Renal cortical epithelial cell (primary cell): ENCODE data around the gene HECW1. TPM values are rescaled to one million over a fixed set of nuclear protein-coding genes. Genes with fewer than 3 reads are reported as not detected.

Experiments
- DNase-seq: peaks from one replicate; pipeline ENCODE4 v3.0.0-alpha.2; 2011; ENCODE audit warnings: low read depth
- total RNA-seq: library from RNA; depleted of rRNA; stranded (reverse); fragments of >200 nt; gene quantifications from 2 replicates; pipeline ENCODE4 v1.2.3, GENCODE V29; 2014

Gene HECW1
- total RNA-seq, 1 donor from 2014 or later = 3.1 TPM

DNA sequence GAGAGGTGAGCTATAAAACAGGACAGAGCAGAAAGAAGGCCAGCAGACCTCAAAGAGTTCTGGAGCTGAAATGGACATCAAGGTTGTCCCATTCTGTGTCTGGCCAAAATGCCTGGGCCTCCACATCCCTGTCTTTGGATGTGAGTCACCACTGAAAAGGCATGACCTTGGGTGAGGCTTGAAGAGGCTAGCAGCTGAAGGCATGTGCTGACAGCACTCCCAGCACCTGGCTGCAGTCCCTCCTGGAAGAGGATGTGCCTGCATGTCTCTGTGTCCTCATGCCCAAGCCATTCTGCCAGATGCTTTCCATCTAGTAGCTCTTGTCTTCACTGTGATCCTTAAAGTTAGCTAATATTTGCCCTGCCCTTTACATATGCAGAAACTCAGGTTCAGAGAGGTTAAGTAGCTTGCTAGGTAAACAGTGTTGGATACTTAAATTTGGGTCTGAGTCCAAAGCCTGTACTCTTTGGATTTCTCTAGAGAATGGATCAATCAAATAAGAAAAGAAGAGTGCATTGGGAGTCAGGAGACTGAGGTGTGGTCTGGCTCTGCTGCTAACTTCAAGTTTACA, 35.8 kb downstream of the HECW1 start:
- DNase-seq = no peak

DNA sequence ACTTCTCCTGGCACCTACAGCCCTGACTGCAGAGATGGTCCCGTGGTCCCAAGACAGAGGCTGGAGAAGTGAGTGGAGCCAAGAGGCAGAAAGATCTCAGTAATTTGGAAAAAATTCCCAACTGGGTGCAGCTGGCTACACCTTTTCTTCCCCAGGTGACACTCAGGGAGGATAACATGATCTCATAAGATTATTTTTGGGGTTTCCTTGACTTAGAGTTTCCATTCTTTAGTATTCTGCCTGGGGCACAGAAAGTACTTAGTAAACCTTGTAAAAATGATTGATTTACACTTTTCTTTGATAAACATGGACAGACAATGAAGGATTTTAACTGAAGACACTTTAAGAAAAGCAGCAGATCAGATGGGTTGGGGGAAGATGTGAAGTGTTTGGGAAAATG, 38.6 kb downstream of the HECW1 start:
- no peak for DNase-seq

DNA sequence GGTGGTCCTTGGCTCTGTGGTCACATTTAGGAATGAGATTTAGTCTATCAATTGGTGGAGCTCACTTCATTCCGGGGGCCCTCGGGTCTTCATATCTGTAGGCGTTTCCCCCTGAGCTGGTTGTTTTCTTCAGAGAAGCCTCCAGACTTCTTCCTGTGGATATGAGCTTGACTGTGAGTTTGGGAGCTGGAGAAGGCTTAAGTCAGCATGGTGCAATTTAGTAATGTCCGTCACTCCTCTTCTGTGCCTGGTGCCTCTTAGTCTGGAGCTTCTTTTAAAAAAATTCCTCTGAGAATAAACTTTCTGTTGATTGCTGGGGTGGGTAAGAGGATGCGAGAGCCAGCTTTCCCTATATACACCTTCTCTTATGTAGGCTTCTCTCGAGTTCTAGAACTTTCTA, 40.2 kb downstream of the HECW1 start:
- no peak for DNase-seq

DNA sequence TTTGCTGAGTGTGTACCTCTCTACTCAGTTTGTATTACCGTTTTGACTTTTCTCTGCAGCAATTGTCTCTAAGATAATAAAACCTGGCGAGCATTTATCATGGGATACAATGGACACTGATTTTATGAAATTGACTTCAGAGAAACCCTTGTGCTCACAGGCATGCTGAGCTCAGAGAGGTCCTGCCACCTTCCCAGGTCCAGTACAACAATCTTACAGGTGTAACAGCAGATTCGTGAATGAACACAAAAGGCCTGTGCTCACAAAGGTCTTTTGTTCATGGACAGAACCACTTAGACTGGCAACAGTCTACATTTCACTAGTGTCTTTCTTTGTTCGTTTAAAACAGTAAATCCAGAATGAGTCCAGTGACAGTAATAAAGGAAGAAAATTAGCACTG, 43.2 kb downstream of the HECW1 start:
- DNase-seq = no peak

DNA sequence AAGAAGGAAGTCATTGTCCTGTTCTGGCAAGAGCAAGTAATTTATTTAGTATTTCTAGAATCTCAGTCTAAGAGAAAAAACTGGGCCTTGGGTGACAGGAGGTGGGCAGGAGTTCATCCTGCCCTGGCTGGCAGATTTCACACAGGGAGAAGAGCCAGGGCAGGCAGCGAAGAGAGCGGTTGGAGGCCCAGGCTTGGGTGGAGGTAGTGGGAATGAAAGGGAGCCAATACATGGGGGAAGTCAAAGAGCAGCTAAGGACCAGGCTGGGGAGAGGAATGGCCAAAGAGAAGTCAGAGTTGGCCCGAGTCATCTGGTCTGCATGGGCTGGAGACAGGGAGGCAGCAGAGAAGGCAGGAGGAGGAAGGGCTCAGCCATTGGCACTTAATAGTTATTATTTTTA, 51.4 kb downstream of the HECW1 start:
- DNase-seq = no peak

DNA sequence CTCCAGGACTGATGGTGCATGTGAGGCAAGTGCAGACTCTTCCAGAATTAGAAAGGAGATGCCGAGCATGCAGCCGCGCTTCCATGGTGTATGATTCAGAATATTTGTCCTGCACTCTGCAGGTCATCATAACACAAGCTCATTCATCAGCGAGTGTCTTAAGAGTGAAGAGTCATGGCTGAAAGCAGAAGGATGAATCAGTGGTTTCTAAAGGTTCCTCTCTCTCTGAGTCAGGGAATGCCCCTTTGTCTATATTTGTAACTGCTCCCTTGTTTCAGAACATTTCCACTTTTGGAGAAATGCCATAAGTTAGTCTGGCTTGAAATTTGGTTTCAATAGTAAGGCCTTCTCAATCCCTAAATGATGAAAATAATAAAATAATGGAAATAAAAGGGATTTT, 52.3 kb downstream of the HECW1 start:
- DNase-seq = peak; percentile 90

DNA sequence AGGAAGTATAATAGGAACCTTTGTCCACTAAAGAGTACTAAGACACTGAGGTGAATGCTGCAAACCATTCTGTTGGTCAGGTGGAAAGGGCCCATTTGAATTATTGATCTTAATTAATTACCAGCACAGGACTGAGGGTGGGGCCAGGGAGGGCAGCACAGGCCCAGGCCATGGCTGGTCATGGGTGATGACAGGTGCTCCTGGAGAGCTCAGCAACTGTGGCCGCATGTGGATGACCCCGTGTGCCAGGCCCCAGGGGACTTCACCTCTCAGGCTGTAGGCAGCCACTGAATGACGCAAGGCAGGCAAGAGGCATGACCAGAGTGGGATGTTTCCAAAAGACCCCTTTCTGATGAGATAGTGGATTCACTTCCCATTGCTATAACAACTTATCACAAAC, 54.2 kb downstream of the HECW1 start:
- DNase-seq = no peak

DNA sequence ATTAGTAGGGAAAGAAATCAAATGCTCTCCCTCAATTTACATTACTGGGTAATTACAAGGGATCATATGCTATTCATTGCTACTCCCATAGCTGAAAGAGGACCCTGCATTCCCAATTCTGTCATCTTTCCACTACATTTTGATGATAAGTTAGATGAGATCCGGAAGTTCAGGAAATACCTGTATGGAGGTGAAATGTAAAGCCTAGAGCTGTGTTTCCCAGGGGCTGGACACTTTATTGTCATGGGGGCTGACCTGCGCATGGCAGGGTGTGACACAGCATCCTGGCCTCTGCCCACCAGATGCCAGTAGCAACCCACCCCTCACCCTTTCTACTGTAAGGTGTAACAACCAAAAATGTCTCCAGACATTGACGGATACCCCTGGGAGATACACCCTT, 56.6 kb downstream of the HECW1 start:
- DNase-seq = no peak

DNA sequence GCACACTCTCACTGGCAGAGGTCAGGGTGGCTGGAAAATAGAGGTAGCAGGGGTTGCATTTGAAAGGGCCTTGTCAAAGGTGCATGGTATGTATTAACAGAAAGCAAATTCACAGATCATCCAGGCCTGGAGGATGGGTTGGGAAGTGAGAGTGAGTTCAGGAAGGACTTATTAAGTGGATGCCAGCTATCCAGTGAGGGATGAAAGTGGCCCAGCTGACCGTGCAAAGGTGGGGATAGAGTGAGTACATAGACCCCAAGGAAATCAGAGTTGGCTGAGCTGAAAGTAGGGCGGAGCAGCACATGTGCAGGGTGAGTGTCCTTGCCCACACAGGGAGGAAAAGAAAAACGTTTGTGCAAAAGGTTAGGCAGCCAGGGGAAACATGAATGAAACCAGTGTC, 58.1 kb downstream of the HECW1 start:
- DNase-seq = peak; percentile 32

DNA sequence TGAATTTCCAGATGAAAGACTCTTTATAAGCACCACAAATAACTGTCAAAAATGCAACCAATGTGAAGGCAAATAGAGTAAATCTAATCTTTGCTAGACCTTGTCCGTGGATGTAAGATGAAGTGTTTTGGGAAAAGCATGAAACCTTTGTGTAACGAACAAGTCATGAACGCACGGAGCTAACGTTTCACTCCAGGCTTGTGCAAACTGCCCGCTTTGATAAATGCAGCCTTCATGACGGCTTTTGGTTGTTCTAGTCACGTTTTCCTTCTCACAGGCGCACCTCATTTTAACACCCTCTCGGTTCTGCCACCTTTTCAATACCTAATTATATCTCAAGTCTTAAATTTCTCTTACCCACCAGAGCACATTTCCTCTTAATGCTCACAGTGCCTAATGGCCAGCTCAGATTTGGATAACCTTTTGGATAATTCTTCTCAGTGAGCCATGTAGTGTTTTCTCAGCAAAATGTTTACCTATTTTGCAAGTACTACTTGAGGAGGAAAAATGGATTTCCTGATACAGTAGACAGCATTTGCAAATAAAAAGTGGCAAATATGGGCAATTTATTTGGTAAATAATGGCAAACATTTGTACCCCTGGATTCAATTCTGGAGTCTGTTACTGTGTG, 63.2 kb downstream of the HECW1 start:
- DNase-seq = no peak

DNA sequence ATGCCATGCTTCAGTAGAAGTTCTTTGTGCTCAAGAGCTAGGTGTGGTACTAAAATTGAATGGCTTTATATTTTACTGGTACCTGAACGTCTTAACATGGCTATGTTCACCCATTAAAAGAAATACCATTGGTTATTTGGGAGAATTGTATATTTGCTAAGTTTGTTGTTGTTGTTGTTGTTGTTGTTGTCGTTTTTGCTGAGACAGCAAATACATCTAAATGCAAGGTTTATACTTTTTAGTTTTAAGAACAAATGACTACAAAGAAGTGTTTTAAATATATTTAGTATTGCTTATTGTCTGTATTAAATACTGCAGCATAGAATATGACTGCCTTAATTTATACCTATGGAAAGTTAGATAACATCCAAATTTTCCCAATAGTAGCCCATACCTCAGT, 66.9 kb downstream of the HECW1 start:
- no peak for DNase-seq

DNA sequence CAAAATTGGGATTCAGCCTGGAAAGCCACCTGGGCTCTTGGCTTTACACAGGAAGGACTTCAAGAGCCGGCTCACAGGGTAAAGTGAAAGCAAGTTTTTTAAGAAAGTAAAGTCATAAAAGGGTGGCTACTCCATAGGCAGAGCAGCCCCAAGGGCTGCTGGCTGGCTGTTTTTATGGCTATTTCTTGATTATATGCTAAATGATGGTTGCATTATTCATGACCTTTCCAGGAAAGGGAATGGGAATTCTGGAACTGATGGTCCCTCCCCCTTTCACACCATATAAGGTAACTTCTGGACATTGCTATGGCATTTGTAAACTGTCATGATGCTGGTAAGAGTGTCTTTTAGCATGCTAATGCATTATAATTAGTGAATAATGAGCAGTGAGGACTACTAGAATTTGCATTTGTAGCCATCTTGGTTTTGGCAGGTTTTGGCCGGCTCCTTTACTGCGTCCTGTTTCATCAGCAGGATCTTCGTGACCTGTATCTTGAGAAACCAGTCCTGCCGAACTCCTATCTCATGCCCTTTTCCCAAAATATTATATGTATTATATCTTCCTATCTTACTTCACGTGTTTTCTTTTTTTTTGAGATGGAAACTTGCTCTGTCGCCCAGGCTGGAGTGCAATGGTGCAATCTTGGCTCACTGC, 80.5 kb downstream of the HECW1 start:
- DNase-seq = peak; percentile 13

DNA sequence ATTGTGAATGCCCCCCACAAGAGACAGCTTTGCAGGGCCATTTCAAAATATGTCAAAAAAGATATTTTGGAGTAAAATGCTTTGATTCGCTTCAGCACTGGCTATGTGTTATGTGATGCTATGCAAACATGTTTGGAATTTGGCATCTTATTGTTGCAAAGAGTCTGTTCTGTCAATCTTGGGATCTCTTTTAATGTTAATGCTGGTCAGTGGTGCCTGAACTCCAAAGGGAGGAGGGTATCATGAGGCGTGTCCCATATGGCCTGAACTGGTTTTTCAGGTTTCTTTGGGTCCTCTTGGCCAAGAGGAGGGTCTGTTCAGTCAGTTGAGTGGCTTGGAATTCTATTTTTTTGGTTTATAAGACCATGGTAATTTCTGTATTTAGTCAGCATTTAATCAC, 81.4 kb downstream of the HECW1 start:
- no peak for DNase-seq

DNA sequence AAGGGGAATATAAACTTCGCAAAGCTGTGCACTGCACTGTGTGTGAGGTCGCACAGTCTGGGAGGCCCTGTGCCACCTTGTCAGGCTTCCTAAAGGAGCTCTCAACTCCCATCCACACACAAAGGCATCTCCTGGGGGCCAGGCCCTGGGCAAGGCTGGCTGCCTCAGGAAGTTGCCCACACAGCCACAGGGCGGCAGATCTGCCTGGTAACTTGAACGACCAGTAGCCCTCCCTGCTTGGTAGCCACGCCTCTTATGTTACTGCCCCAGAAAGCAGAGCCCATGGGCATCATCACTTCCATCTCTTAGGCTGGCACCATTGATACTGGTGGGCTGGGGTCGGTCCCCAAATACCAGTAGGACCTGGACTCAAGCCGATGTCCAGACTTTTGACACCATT, 82.8 kb downstream of the HECW1 start:
- DNase-seq = no peak

DNA sequence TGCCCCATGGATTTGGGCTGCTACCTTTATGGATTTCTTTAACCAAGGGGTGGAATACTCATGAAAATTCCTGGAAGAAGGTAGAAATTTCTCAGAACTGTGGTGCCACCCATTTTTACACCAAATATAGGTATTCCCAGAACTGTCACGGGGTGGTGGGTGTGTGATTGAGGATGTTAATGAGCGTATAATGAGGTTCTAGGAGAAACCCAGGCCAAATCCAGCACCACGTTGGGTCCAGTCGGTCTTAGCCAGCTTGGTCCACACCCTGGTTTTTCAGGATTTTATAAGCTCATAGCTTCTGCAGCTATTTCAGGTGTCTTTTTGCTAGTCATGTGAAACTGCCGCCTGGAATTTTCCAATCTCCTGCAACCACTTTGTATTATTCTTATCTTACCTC, 83.3 kb downstream of the HECW1 start:
- no peak for DNase-seq

DNA sequence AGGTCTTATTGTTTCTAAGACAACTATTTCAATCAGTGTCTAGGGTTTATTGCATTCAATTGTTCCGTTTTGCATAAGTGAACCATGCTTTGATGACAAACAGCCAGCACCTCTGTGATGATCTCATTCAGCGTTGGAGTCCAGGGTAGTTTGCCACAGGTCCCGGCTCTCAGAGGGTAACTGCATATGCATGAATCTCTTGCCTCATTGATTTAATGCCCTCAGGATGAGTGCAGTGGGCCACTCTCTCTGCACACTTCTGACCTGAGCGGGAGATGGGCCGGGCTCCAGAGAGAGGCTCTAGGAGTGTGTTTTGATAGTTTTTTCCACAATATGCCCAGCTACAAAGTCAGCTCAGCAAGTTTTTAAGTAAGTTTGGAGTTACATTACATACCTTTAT, 83.9 kb downstream of the HECW1 start:
- peak; percentile 83 for DNase-seq

DNA sequence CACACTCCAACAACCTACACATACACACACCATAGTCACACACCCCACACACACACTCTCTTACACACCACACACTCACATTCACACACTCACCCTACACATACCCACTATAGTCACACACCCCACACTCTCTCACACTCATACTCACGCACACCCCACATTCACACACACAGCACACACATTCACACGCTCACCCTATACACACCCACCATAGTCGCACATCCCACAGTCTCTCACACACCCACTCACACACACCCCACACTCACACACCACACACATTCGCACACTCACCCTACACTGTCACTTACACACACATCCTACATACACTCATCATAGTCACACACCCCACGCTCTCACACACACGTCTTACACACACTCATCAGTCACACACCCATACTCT, 85.6 kb downstream of the HECW1 start:
- no peak for DNase-seq

DNA sequence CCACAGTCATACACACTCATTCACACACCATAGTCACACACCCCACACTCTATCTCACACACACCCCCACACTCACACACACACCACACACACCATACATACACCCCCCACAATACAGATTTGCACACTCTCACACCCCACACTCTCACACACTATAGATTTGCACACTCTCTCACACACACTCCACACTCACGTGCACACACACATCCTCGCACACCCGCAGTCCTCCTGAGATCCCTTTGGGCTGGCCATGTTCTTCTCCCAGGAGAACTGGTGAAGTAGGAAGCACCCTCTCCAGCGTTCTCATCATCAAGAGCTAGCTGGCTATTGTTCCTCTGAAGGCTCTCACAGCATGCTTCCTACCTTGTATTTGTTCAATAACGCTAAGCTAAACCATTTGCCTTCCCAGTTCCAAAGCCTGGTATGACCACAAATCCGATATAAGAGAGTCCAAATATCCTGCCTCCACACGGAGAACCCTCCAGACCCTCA, 86.2 kb downstream of the HECW1 start:
- no peak for DNase-seq

DNA sequence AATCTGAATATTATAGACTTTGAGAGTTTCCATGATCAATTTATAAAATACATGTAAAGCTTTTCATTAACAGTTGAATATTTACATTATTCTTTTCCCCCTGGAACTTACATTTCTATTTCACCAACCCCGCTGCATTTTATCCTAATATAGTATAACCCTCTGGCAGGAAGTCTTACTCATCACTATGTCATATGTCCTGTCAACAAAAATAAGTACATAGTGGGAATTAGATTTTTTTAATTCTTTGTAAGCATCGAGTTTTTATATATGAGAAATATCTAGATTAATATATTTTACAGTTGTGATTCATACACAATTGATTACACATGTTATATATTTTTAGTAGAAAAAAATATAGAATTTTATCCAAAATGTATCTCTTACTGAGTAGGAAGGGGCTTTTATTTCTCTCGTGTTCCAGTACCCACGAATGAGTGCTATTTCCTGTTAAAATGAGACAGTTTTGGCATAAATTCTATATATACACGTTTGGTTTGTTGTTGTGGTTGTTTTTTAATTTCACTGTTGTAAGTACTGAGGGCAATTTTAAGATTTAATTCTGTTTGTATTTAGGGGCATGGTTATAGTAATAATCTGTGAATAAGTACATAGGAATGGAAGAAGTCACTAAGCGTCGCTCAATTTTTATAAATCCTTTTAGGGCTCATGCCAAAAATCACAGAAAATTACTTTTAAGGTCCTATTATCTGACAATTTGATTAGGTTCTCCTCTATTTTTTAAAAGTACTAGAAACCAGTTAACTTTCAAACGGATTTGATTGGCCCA, 87.1 kb downstream of the HECW1 start:
- no peak for DNase-seq

DNA sequence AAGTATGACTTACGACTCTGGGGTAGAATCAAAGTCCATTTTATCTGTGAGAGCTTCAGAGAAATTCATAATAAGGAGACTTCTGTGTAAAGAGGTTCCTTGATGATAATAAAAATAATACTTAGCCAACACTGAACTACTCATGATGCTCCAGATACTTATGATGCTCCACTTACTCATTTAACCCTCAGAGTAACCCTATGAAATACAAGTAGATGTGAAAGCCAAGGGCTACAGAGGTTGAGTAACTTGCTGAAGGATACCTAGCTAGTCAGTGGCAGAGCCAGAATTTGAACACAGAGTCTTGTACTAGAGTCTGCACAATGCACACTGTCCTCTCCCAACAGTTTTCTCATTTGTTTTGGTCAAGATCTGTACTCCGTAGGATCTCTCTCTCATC, 89.5 kb downstream of the HECW1 start:
- no peak for DNase-seq

DNA sequence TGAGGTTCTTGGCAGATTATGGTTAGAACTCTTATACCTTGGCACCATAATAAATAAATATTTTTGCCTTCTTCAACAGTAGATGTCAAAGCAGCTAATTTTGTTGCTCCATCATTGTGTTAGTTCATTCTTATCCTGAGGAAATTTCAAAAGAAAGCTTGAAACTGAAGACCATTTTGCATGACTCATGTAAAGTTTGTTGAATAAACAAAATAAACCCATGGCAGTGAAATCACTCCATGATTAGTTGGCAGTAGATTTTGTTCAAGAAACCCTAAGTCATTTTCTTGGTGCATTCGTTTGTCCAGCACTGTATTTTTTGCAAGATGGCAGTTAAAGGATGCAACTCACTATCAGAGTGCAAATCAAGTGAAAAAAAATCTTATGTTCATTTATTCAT, 91.6 kb downstream of the HECW1 start:
- peak; percentile 50 for DNase-seq

DNA sequence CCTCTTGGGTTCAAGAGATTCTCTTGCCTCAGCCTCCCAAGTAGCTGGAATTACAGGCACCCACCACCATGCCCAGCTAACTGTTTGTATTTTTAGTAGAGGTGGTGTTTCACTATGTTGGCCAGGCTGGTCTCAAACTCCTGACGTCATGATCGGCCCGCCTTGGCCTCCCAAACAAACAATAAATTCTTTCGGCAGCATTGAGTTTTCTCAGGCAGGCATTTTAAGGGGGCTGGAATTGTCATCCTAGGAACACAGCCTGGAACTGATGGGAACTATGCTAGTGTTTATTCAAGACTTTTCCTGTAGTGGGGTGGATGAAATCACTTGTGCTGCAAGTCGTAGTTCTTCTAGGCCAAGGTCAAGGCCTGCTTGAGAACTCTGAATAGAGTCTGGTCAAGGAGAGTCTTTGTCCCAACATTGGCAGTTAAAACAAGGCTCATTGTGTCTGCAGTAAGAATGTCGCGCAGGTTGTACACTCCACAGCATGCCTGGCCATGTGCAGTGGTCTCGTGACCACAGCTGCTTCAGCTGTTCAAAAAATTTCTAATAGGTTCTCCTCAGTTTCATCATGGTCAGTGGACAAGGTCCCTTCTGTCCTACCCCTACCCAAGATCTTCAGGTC, 92.8 kb downstream of the HECW1 start:
- no peak for DNase-seq
